Endothelial cell of umbilical vein (primary cell): ENCODE data around the gene MUC13.

Experiments
- CTCF ChIP-seq, 2 donors: IDR thresholded peaks; 1 replicate in 1 of 2; 2 replicates in 1 of 2; pipeline ENCODE4 v1.5.1; 2011; ENCODE audit warnings: low read length in 2 of 2, mild to moderate bottlenecking in 2 of 2, moderate library complexity in 2 of 2, control low read depth in 1 of 2, inconsistent platforms in 1 of 2, low read depth in 1 of 2; ENCODE audit not compliant: insufficient read depth in 1 of 2; ENCODE audit errors: extremely low read depth in 1 of 2
- EZH2 ChIP-seq: IDR thresholded peaks from 2 replicates; pipeline ENCODE4 v1.6.1; 2012; ENCODE audit warnings: borderline replicate concordance, low read depth, mild to moderate bottlenecking, moderate library complexity, low read length, inconsistent platforms; ENCODE audit not compliant: severe bottlenecking
- GATA2 ChIP-seq: IDR thresholded peaks from 2 replicates; pipeline ENCODE4 v1.7.0; 2011; ENCODE audit warnings: low read depth, mild to moderate bottlenecking, moderate library complexity, mixed read lengths, low read length; ENCODE audit not compliant: insufficient read length, insufficient read depth
- JUN ChIP-seq: IDR thresholded peaks from 2 replicates; pipeline ENCODE4 v1.6.1; 2011; ENCODE audit warnings: borderline replicate concordance, low read depth; ENCODE audit not compliant: insufficient read length, insufficient read depth
- MAX ChIP-seq: IDR thresholded peaks from 2 replicates; pipeline ENCODE4 v1.6.1; 2011; ENCODE audit not compliant: insufficient read depth, insufficient read length

GRCh38 chr3:124964387-124964786 is 29.8 kb upstream of the MUC13 start:
- no peak for TF ChIP-seq MAX
- no peak for TF ChIP-seq GATA2
- TF ChIP-seq CTCF (IDR thresholded peaks at IDR 0.05; ENCODE audit: extremely low read depth in 1 of 2, insufficient read depth in 1 of 2, low read depth in 1 of 2, low read length in 2 of 2): no peak
- TF ChIP-seq EZH2: no peak
- no peak for TF ChIP-seq JUN
